BE2C (cell line): ENCODE results near the gene STARD10.
A peak's percentile ranks its signal among the peaks of the same experiment; 100 is the strongest.

Source experiments
- DNase-seq: peaks from one replicate; pipeline ENCODE4 v3.0.0-alpha.2; 2020
- H3K27me3 ChIP-seq: fragments of 250-450 bp; sonication (Bioruptor Pico); 2 replicates; pipeline ENCODE4 v1.5.1; 2020; ENCODE audit warnings: mild to moderate bottlenecking
- H3K36me3 ChIP-seq: fragments of 250-450 bp; sonication (Bioruptor Pico); 2 replicates; pipeline ENCODE4 v1.5.1; 2020; ENCODE audit warnings: mild to moderate bottlenecking
- H3K4me1 ChIP-seq: fragments of 250-450 bp; sonication (Bioruptor Pico); 2 replicates; pipeline ENCODE4 v1.5.1; 2020
- H3K4me3 ChIP-seq: 2 replicates; pipeline ENCODE4 v1.5.1; 2011; ENCODE audit warnings: low read depth, low read length
- H3K9me3 ChIP-seq: fragments of 250-450 bp; sonication (Bioruptor Pico); 2 replicates; pipeline ENCODE4 v1.5.1; 2020
- CTCF ChIP-seq: IDR thresholded peaks from 2 replicates; pipeline ENCODE4 v1.5.1; 2012; ENCODE audit warnings: mild to moderate bottlenecking, low read depth, low read length

STARD10 gene

DNA sequence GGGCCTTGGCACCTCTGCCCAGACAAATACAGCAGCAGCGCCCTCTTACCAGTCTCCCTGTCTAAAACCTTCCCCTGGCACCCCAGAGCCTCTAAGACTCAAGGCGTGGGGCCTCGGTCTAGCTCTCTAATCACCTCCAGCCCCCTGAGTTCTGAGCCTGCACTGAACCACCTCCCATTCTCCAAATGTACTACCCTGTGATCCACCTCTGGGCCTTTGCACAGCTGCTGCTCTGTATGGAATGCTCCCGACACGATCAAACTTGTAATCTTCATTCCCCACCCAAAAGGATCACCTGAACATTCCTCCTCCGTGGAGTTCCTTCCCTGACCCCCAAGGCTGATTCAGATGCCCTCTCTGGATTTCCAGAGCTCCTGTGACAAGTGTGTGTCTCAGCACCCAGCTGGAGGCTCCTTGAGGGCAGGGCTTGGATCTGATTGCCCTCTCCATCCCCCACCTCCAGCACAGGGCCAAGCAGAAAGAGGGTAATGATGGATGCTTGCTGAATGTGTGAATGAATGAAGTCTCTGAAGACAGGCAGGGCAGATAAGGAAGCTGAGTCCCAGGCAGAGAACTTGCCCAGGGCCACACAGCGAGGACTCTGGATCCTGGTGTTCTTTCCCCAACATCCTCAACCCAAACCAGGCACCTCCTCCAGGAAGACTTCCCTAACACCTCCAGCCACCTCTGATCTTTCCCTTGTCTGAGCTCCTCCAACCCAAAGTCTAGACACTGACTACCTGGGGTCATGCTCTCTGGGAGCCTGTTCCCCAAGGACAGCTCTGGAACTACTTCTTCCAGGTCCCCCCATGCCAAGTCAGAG, 18.3 kb downstream of the STARD10 start:
- Histone ChIP-seq H3K4me3 (no peak overlapping the region), H3K4me1 (peaks cover 51% of the 10 kb centered on the region), H3K36me3 (no peaks in the 10 kb centered on the region), H3K9me3 (no peaks in the 10 kb centered on the region), H3K27me3 (no peaks in the 10 kb centered on the region)
- TF ChIP-seq CTCF, result no peak
- no peak for DNase-seq

GRCh38 chr11:72774499-72774898, 19.3 kb downstream of the STARD10 start:
- DNase-seq, result no peak

GRCh38 chr11:72773696-72774095, 20.2 kb downstream of the STARD10 start:
- no peak for TF ChIP-seq CTCF
- Histone ChIP-seq H3K9me3 (no peaks in the 10 kb centered on the region), H3K4me3 (no peak overlapping the region), H3K36me3 (no peaks in the 10 kb centered on the region), H3K27me3 (no peaks in the 10 kb centered on the region), H3K4me1 (peaks cover 51% of the 10 kb centered on the region)
- DNase-seq, result no peak

More at GRCh38 chr11:72774499-72774898, 19.3 kb downstream of the STARD10 start:
- no peak for TF ChIP-seq CTCF
- no peak overlapping the region for H3K4me3 ChIP-seq
- H3K9me3 ChIP-seq, result no peaks in the 10 kb centered on the region
- peaks cover 51% of the 10 kb centered on the region for H3K4me1 ChIP-seq
- H3K36me3 ChIP-seq, result no peaks in the 10 kb centered on the region
- H3K27me3 ChIP-seq, result no peaks in the 10 kb centered on the region

GRCh38 chr11:72773291-72773690, 20.6 kb downstream of the STARD10 start:
- Histone ChIP-seq H3K4me1 (peaks cover 47% of the 10 kb centered on the region), H3K4me3 (no peak overlapping the region), H3K36me3 (no peaks in the 10 kb centered on the region), H3K9me3 (no peaks in the 10 kb centered on the region), H3K27me3 (no peaks in the 10 kb centered on the region)
- TF ChIP-seq CTCF, result no peak
- DNase-seq, result peak; percentile 92

DNA sequence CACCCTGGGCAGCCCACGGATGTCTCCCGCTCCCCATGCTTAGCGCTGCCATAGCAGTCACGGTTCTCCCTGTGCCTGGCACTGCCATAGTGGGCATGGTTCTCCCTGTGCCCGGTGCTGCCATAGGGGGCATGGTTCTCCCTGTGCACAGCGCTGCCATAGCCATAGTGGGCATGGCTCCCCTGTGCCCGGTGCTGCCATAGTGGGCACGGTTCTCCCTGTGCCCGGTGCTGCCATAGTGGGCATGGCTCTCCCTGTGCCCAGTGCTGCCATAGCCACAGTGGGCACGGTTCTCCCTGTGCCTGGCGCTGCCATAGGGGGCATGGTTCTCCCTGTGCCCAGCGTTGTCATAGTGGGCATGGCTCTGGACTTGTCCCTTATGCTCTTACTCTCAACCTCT, 21.8 kb downstream of the STARD10 start:
- Histone ChIP-seq H3K9me3 (no peaks in the 10 kb centered on the region), H3K4me3 (no peak overlapping the region), H3K4me1 (peaks cover 35% of the 10 kb centered on the region), H3K36me3 (no peaks in the 10 kb centered on the region), H3K27me3 (no peaks in the 10 kb centered on the region)
- DNase-seq, result no peak
- TF ChIP-seq CTCF, result no peak

DNA sequence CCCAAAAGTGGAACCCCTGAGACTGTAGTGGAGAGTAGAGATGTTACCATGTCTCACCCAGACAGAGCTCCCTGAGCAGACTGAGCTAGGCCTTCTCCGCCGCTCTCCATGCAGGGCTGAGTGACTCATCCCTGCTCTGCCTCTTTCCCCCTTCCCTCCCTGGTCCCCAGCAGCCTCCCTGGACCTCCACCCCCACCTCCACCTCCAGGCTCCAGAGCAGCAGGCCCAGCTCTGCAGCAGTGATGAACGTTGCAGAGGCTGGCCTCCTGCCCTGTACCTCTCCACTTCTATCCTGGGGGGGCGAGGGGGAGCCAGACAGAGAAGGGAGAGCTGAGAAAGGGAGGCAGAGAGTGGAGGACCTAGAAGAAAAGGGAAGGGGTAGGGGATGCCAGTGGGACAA, 22.3 kb downstream of the STARD10 start:
- DNase-seq, result peak; percentile 72
- H3K4me1 ChIP-seq, result peaks cover 34% of the 10 kb centered on the region
- H3K4me3 ChIP-seq, result no peak overlapping the region
- no peaks in the 10 kb centered on the region for H3K36me3 ChIP-seq
- H3K27me3 ChIP-seq, result no peaks in the 10 kb centered on the region
- no peaks in the 10 kb centered on the region for H3K9me3 ChIP-seq
- no peak for TF ChIP-seq CTCF
